Urinary bladder (tissue), 4 donors: ENCODE measurements around the gene CPVL. TPM values are rescaled to one million over a fixed set of nuclear protein-coding genes. Genes with fewer than 3 reads are reported as not detected.

ENCODE experiments used
- DNase-seq: peaks from one replicate; pipeline ENCODE4 v3.0.0-alpha.2; 2015; ENCODE audit errors: extremely low spot score
- H3K27ac ChIP-seq: one replicate; pipeline ENCODE4 v1.5.1; 2013; ENCODE audit warnings: low read depth, mild to moderate bottlenecking, moderate library complexity
- H3K36me3 ChIP-seq: one replicate; pipeline ENCODE4 v1.6.1; 2013; ENCODE audit warnings: mild to moderate bottlenecking, moderate library complexity; ENCODE audit not compliant: insufficient read depth
- H3K4me1 ChIP-seq: one replicate; pipeline ENCODE4 v1.6.1; 2013; ENCODE audit warnings: mild to moderate bottlenecking, moderate library complexity; ENCODE audit not compliant: insufficient read depth
- H3K4me3 ChIP-seq: one replicate; pipeline ENCODE4 v1.5.1; 2013; ENCODE audit warnings: low read depth, low read length
- WGBS: extraction: QIAGEN DNeasy Blood & Tissue Kit; methylation state at CpG from one replicate; pipeline ENCODE4 v1.1.7; 2013; 5-methylcytosine and 5-hydroxymethylcytosine counted together
- polyA plus RNA-seq: library from polyadenylated mRNA; stranded (reverse); fragments of 200-250 nt; gene quantifications from one replicate; pipeline ENCODE4 v1.2.3, GENCODE V29; 2013
- total RNA-seq: library from RNA; depleted of rRNA; stranded (reverse); fragments of >200 nt; gene quantifications from one replicate; pipeline ENCODE4 v1.2.3, GENCODE V29; 2014
- donor health status: healthy with polysubstance abuse.
- donor health status: healthy.

Gene CPVL
- total and polyA plus RNA-seq, 2 donors: 14.4 to 16.7 TPM

DNA sequence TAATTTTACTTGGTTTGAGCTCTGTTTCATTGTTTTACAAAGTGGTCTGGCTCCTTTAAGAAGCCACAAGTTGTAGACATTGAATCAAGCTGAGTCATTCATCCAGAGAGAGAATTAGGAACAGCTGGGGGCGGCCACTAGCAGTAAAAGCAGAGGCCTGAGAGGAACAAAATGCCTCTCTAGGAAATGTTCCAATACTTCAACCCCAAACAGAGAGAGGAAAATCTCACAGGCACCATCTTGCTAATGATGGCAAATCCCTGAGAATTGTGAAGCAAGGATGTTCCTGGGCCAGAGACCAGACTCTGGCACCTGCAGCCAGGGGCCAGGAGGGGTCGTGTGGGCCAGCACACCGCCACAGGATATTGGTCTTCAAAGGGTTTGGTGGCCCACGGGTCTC, 161.7 kb downstream of the CPVL start:
- DNase-seq: no peak
- Histone ChIP-seq H3K36me3 (no peaks in the 10 kb centered on the region), H3K4me3 (no peak overlapping the region), H3K27ac (no peak overlapping the region), H3K4me1 (peaks cover 3% of the 10 kb centered on the region)
- 45% methylated on average over 4 of the region's 4 CpGs for WGBS

DNA sequence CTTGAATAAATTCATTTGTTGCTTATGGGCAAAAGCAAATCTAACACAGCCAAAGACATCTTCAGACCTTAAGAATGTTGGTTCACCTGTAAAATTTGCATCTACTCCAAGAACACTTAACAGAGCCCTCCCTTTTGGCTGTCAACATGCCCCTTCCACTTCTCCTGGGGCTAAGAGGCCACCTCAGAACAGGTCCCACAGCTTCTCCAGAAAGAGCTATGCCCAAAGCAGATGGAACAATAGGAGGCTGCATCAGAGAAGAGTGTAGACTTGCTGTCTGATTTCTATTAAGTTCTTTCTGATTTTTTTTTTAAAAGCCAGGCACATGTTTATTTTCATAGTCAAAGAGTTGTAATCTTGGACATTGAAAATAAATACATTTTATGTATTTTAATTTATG, 162.1 kb downstream of the CPVL start:
- Histone ChIP-seq H3K36me3 (no peaks in the 10 kb centered on the region), H3K27ac (no peak overlapping the region), H3K4me1 (peaks cover under 1% of the 10 kb centered on the region), H3K4me3 (no peak overlapping the region)
- DNase-seq: no peak

GRCh38 chr7:28983396-28984190, 162.7 kb downstream of the CPVL start:
- H3K27ac ChIP-seq: no peak overlapping the region
- 85% methylated on average over 4 of the region's 4 CpGs for whole genome bisulfite sequencing

GRCh38 chr7:28981161-28981465, 165.2 kb downstream of the CPVL start:
- Histone ChIP-seq H3K36me3 (no peaks in the 10 kb centered on the region), H3K4me3 (no peak overlapping the region), H3K4me1 (no peaks in the 10 kb centered on the region), H3K27ac (no peak overlapping the region)
- 29% methylated on average over 4 of the region's 4 CpGs for WGBS
- DNase-seq: no peak

More at GRCh38 chr7:28983396-28984190, 162.7 kb downstream of the CPVL start:
- H3K4me1 ChIP-seq: no peaks in the 10 kb centered on the region
- H3K4me3 ChIP-seq: no peak overlapping the region
- DNase-seq: no peak
- H3K36me3 ChIP-seq: no peaks in the 10 kb centered on the region

- DNase-seq: no peak
- no peak overlapping the region for H3K27ac ChIP-seq
- WGBS: 52% methylated on average over 8 of the region's 8 CpGs
- no peaks in the 10 kb centered on the region for H3K4me1 ChIP-seq
- H3K4me3 ChIP-seq: no peak overlapping the region
- no peaks in the 10 kb centered on the region for H3K36me3 ChIP-seq
Observed at GRCh38 chr7:28980451-28981160, 165.7 kb downstream of the CPVL start.

DNA sequence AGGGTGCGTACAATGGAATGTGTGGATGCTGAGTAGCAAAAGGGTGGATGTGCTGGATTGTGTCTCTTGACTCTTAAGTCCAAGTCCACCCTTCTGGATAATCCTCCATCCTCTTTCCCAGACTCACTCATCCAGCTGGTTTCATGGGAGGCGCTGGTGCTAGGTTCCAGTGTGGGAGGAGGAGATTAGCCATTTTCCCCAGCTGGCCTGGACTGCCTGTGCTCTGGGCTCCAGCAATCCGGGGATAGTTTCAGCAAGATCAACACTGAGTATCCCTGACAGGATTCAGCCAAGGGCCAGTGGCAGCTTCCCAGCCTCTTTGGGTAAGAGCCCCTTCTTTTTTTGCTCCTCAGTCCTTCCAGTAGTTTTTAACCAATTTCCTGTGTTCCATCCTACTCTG, 166.6 kb downstream of the CPVL start:
- H3K27ac ChIP-seq: no peak overlapping the region
- H3K4me1 ChIP-seq: no peaks in the 10 kb centered on the region
- no peak overlapping the region for H3K4me3 ChIP-seq
- no peak for DNase-seq
- 61% methylated on average over 3 of the region's 3 CpGs for WGBS
- no peaks in the 10 kb centered on the region for H3K36me3 ChIP-seq

DNA sequence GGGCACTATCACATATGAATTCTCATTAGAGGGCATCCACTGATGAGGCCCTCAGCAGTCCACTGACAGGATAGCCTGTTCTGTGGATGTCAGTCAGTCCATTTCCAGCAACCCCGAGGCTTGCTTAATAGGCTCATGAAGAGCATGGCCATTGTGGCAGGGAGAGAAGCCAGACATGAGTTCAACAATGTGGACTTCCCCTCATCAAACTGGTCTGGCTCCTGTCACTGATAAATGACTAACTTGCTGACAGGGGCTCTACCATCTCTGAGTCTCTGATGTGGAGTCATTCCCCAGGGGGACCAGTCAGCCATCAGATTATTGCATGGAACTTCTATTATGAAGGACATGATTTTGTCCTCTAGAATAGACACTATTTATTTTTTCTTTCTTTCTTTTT, 168.5 kb downstream of the CPVL start:
- no peak overlapping the region for H3K4me3 ChIP-seq
- no peak for DNase-seq
- WGBS: 61% methylated on average over 1 of the region's 1 CpG
- no peak overlapping the region for H3K27ac ChIP-seq
- H3K36me3 ChIP-seq: no peaks in the 10 kb centered on the region
- no peaks in the 10 kb centered on the region for H3K4me1 ChIP-seq

- no peaks in the 10 kb centered on the region for H3K4me1 ChIP-seq
- 66% methylated on average over 3 of the region's 3 CpGs for WGBS
- DNase-seq: no peak
- H3K36me3 ChIP-seq: no peaks in the 10 kb centered on the region
- no peak overlapping the region for H3K27ac ChIP-seq
- no peak overlapping the region for H3K4me3 ChIP-seq
Observed at GRCh38 chr7:28976022-28976421, 170.3 kb downstream of the CPVL start.

DNA sequence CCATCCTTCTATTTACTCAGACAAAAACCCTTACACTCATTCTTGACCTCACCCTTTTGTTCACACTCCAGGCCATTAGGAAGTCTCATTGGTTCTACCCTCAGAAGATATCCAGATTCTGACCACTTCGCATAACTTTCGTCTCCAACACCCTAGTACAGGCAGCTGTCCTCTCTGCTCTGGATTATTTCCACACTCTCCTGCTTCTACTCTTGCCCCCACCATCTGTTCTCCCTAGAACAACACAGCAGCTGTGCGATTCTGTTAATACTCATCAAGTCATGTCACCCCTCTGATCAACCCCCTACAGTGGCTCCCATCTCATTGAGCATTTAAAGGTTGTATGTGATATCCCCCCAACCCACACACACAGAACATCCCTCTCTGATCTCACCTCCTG, 172.7 kb downstream of the CPVL start:
- Histone ChIP-seq H3K27ac (no peak overlapping the region), H3K36me3 (no peaks in the 10 kb centered on the region), H3K4me3 (no peak overlapping the region), H3K4me1 (no peaks in the 10 kb centered on the region)
- 95% methylated on average over 3 of the region's 3 CpGs for WGBS
- no peak for DNase-seq

DNA sequence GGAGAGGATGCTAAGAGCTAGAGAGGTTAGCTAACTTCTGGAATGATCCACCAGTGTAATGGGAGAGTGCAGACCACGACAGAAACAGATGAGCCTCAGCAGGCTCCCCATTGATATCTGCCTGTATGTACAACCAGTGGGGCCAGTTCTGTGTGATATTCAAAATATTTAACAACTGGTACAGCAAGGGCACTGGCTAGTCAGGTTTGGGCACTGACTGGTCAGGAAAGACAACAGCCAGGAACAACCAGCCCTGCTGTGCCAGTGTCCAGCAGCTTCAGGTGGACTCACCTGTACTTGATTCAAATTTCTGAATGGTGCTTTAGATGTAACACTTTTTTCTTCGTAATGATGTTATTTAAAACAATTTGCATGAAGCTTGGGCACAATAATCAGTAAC, 182.3 kb downstream of the CPVL start:
- Histone ChIP-seq H3K27ac (no peak overlapping the region), H3K4me1 (no peaks in the 10 kb centered on the region), H3K36me3 (no peaks in the 10 kb centered on the region), H3K4me3 (no peak overlapping the region)
- WGBS: 82% methylated on average over 2 of the region's 2 CpGs
- DNase-seq: no peak

- Histone ChIP-seq H3K27ac (no peak overlapping the region), H3K4me1 (no peaks in the 10 kb centered on the region), H3K36me3 (no peaks in the 10 kb centered on the region), H3K4me3 (no peak overlapping the region)
- no peak for DNase-seq
- 82% methylated on average over 5 of the region's 5 CpGs for WGBS
Observed at GRCh38 chr7:28961972-28962371, 184.4 kb downstream of the CPVL start.

DNA sequence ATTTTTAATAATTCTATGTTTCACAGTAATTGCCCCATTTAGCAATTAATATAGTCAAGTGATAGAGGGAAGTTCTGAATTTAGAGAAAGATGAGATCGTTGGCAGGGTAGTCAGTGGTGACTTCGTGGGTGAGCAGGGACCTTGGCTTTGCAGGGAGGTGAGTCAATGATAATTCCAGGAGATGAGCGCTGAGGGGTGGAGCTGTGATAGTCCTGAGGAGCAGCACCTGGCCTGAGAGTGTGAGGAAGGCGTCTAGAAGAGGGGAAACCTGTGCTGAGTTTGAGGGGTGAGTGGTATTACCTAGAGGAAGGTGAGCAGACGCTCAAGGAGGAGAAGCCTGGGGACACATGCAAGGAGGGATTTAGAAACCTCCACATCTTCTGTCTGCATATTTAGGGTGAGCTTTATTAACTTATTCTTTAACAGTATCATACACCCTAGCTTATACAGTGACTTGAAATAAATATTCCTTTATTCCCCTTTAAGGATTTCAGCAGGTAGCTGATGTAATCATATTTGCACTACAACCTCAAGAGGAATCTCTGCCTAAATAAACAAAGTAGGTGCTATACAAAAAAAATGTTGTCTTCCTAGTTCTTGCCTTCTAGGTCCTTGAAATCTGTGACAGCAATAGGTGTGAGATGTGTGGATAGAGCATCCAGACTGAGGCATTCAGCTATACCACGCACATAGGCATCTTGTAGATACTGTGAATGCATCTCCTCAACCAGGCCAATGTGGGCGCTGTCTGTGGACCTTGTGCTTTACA, 186.1 kb downstream of the CPVL start:
- 90% methylated on average over 7 of the region's 7 CpGs for WGBS
- no peak overlapping the region for H3K4me3 ChIP-seq

DNA sequence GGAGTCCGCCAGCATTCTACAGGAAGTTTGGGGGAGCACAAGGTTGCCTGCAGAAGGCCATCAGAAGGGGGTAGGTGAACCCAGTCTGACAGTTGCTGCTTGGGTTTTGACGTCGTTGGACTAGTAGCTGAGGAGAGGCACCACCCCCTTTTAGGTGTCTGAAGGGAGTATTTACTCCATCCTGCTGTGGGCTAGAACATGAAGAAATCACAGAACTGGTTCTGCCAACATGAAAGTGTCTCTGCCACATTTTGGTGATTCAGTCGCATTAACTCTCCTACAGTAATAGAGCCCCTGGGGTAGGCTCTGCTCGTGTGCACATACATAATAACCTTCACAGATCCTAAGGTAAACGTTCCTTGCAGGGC, 187.4 kb downstream of the CPVL start:
- H3K36me3 ChIP-seq: no peaks in the 10 kb centered on the region
- H3K4me3 ChIP-seq: no peak overlapping the region
- H3K4me1 ChIP-seq: no peaks in the 10 kb centered on the region
- DNase-seq: no peak
- no peak overlapping the region for H3K27ac ChIP-seq
- WGBS: 57% methylated on average over 6 of the region's 6 CpGs

More for the DNA sequence above, 186.1 kb downstream of the CPVL start:
- no peak for DNase-seq
- H3K36me3 ChIP-seq: no peaks in the 10 kb centered on the region
- no peak overlapping the region for H3K27ac ChIP-seq
- no peaks in the 10 kb centered on the region for H3K4me1 ChIP-seq
